Measurements from ENCODE around the gene LHFPL2. TPM values are rescaled to one million over a fixed set of nuclear protein-coding genes. Genes with fewer than 3 reads are reported as not detected.

The LHFPL2 gene
- total RNA-seq, 1 experiment from 2014 or later, result 17.9 TPM

GRCh38 chr5:78613151-78613533, 35.4 kb downstream of the LHFPL2 start:
- DNase-seq (ENCODE audit: low read depth, low spot score), result no peak
- Histone ChIP-seq H3K36me3 (ENCODE audit: control insufficient read depth in 1 of 2, insufficient read depth in 2 of 2, low read length in 2 of 2) (no peaks in the 10 kb centered on the region), H3K27me3 (ENCODE audit: insufficient read depth, low read length) (no peaks in the 10 kb centered on the region), H2AFZ (ENCODE audit: low read depth, low read length, poor library complexity, severe bottlenecking) (no peak overlapping the region), H3K9me2 (ENCODE audit: insufficient read depth) (no peaks in the 10 kb centered on the region), H3K9ac (ENCODE audit: low read length) (no peak overlapping the region), H3K9me3 (ENCODE audit: control insufficient read depth in 1 of 2, insufficient read depth in 1 of 2, low read depth in 1 of 2, low read length in 2 of 2) (no peaks in the 10 kb centered on the region), H3K4me3 (replicated peaks in 1 of 2; ENCODE audit: low read depth in 1 of 2, low read length in 2 of 2) (no peak overlapping the region), H3K4me2 (ENCODE audit: low read length) (no peak overlapping the region), H3K27ac (ENCODE audit: low read depth, low read length) (no peak overlapping the region), H3K79me2 (ENCODE audit: insufficient read depth, low read length) (no peaks in the 10 kb centered on the region), H4K20me1 (ENCODE audit: insufficient read depth) (no peaks in the 10 kb centered on the region), H3K4me1 (ENCODE audit: control insufficient read depth in 1 of 2, insufficient read depth in 2 of 2, low read length in 2 of 2) (peaks cover under 1 to 19% of the 10 kb centered on the region in 2 experiments)
- TF ChIP-seq TCF7L2 (IDR thresholded peaks at IDR 0.05; ENCODE audit: borderline replicate concordance, extremely low read depth, insufficient read depth, insufficient read length) (no peak), REST (IDR thresholded peaks at IDR 0.05; ENCODE audit: low read depth) (no peak), JUND (IDR thresholded peaks at IDR 0.05) (no peak), SIN3A (IDR thresholded peaks at IDR 0.05; ENCODE audit: low read depth) (no peak), SP1 (IDR thresholded peaks at IDR 0.05; ENCODE audit: low read depth) (no peak), ZBTB33 (IDR thresholded peaks at IDR 0.05; ENCODE audit: extremely low read depth, insufficient replicate concordance, low read length) (no peak), YY1 (IDR thresholded peaks at IDR 0.05; ENCODE audit: extremely low read depth, insufficient replicate concordance, low read depth, low read length) (no peak)
- RAD21 ChIA-PET (ENCODE audit: low non-redundant PET in 1 of 2, low total read pairs in 2 of 2, uncharacterized antibody in 2 of 2, unreplicated experiment in 2 of 2), result no interaction called here
- ATAC-seq, result no peak
- POLR2A ChIA-PET, result no interaction called here
- CTCF ChIA-PET, result no interaction called here
- BruUV-seq (replicated peaks), result no TSS peak
- intact Hi-C loops (cut with micrococcal nuclease), result no loop called here
